Mesothelial cell of epicardium (in vitro differentiated cells): ENCODE data around the gene PCGF1. TPM values are rescaled to one million over a fixed set of nuclear protein-coding genes. Genes with fewer than 3 reads are reported as not detected.

ENCODE experiments used
- DNase-seq, 2 experiments: peaks; one replicate each; pipeline ENCODE4 v3.0.0; 2021; ENCODE audit warnings: low spot score in 2 of 2; ENCODE audit not compliant: unreplicated experiment in 2 of 2
- H3K27ac Mint-ChIP-seq: 2 replicates; pipeline ENCODE4 v1.8.0; 2021; ENCODE audit warnings: mixed read lengths
- H3K27me3 Mint-ChIP-seq: 2 replicates; pipeline ENCODE4 v1.8.0; 2021; ENCODE audit warnings: low read depth, mixed read lengths
- H3K36me3 Mint-ChIP-seq: 2 replicates; pipeline ENCODE4 v1.8.0; 2021; ENCODE audit warnings: mixed read lengths
- H3K4me1 Mint-ChIP-seq: 2 replicates; pipeline ENCODE4 v1.8.0; 2021; ENCODE audit warnings: mixed read lengths
- H3K4me3 Mint-ChIP-seq: 2 replicates; pipeline ENCODE4 v1.8.0; 2021; ENCODE audit warnings: mild to moderate bottlenecking, moderate library complexity, mixed read lengths
- H3K9me3 Mint-ChIP-seq: 2 replicates; pipeline ENCODE4 v1.8.0; 2021; ENCODE audit warnings: mixed read lengths
- CTCF ChIP-seq: fragments of 200-600 bp; sonication (generic); IDR thresholded peaks from one replicate; pipeline ENCODE4 v1.5.0; 2021; ENCODE audit warnings: antibody characterized with exemption; ENCODE audit not compliant: unreplicated experiment
- total RNA-seq: library from RNA; stranded (reverse); gene quantifications from 3 replicates; pipeline ENCODE4 v1.2.1, GENCODE V29; 2021

The PCGF1 gene
- total RNA-seq, 1 donor from 2014 or later = 17.0 TPM

GRCh38 chr2:74512744-74513604 is 5.5 kb upstream of the PCGF1 start:
- Mint-ChIP-seq H3K9me3 (no peaks in the 10 kb centered on the region), H3K36me3 (no peaks in the 10 kb centered on the region), H3K4me1 (peaks cover 12% of the 10 kb centered on the region), H3K27ac (no peak overlapping the region), H3K4me3 (no peak overlapping the region), H3K27me3 (peaks cover 81% of the 10 kb centered on the region)
- TF ChIP-seq CTCF = no peak
- no peak for DNase-seq

GRCh38 chr2:74511104-74511989 is 3.9 kb upstream of the PCGF1 start:
- H3K27me3 Mint-ChIP-seq = peaks cover 65% of the 10 kb centered on the region
- no peak for DNase-seq
- no peak for TF ChIP-seq CTCF
- no peak overlapping the region for H3K27ac Mint-ChIP-seq
- H3K36me3 Mint-ChIP-seq = peaks cover 4% of the 10 kb centered on the region
- H3K4me3 Mint-ChIP-seq = no peak overlapping the region
- no peaks in the 10 kb centered on the region for H3K9me3 Mint-ChIP-seq
- peaks cover 21% of the 10 kb centered on the region for H3K4me1 Mint-ChIP-seq

- no peak for DNase-seq
- Mint-ChIP-seq H3K27me3 (peaks cover 57% of the 10 kb centered on the region), H3K4me3 (no peak overlapping the region), H3K27ac (no peak overlapping the region), H3K36me3 (peaks cover 6% of the 10 kb centered on the region), H3K4me1 (peaks cover 17% of the 10 kb centered on the region), H3K9me3 (no peaks in the 10 kb centered on the region)
- no peak for TF ChIP-seq CTCF
Observed at GRCh38 chr2:74510272-74510671, 2.8 kb upstream of the PCGF1 start.

- Mint-ChIP-seq H3K4me3 (peak overlapping the region; percentile 96), H3K27me3 (peaks cover 63% of the 10 kb centered on the region), H3K36me3 (peaks cover 16% of the 10 kb centered on the region), H3K27ac (peak overlapping the region; percentile 99), H3K9me3 (no peaks in the 10 kb centered on the region), H3K4me1 (peaks cover 29% of the 10 kb centered on the region)
- TF ChIP-seq CTCF = no peak
- peak in 1 of 2 experiments; percentile 66 for DNase-seq
Observed at GRCh38 chr2:74507926-74508520, 528 bp upstream of the PCGF1 start.

- no peak for TF ChIP-seq CTCF
- DNase-seq = no peak
- Mint-ChIP-seq H3K27ac (no peak overlapping the region), H3K9me3 (no peaks in the 10 kb centered on the region), H3K36me3 (peaks cover 16% of the 10 kb centered on the region), H3K4me1 (peaks cover 44% of the 10 kb centered on the region), H3K27me3 (peaks cover 64% of the 10 kb centered on the region), H3K4me3 (peak overlapping the region; percentile 18)
Observed at GRCh38 chr2:74505448-74506246, 1.8 kb downstream of the PCGF1 start.
